ENCODE results near the gene BBS1. TPM values are rescaled to one million over a fixed set of nuclear protein-coding genes. Genes with fewer than 3 reads are reported as not detected.

The BBS1 gene
- polyA plus RNA-seq, 1 experiment: 17.7 TPM

DNA sequence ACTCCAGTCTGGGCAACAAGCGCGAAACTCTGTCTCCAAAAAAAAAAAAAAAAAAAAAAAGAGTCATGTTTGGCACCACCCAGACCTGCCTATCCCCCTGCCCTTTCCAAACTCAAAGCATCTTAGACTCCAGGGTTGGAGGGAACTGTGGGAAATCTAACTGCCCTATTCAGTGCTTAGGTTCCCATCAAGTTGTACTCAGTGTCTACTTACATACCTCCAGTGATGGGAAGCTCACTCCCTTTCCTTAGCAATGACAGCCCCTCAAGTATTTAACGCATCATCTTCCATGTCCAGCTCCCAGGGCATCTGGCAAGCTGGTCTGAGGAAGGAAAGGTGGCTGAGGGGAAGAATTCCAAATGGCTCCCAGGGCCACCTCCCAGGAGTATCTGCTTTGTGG, 39.3 kb downstream of the BBS1 start:
- CTCF ChIA-PET: no interaction called here
- TF ChIP-seq, protein P1, sequence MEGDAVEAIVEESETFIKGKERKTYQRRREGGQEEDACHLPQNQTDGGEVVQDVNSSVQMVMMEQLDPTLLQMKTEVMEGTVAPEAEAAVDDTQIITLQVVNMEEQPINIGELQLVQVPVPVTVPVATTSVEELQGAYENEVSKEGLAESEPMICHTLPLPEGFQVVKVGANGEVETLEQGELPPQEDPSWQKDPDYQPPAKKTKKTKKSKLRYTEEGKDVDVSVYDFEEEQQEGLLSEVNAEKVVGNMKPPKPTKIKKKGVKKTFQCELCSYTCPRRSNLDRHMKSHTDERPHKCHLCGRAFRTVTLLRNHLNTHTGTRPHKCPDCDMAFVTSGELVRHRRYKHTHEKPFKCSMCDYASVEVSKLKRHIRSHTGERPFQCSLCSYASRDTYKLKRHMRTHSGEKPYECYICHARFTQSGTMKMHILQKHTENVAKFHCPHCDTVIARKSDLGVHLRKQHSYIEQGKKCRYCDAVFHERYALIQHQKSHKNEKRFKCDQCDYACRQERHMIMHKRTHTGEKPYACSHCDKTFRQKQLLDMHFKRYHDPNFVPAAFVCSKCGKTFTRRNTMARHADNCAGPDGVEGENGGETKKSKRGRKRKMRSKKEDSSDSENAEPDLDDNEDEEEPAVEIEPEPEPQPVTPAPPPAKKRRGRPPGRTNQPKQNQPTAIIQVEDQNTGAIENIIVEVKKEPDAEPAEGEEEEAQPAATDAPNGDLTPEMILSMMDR (IDR thresholded peaks at IDR 0.05; ENCODE audit: low read depth, low read length): no peak
- POLR2A ChIA-PET: no interaction called here
- H3K27me3 ChIP-seq (ENCODE audit: control insufficient read depth, insufficient read depth, low read length): peaks cover 21% of the 10 kb centered on the region
- no peak for DNase-seq (ENCODE audit: low read depth, low spot score)
- no peak overlapping the region for H3K27ac ChIP-seq (ENCODE audit: low read depth, low read length)
- H3K4me3 ChIP-seq (ENCODE audit: low read depth, low read length): no peak overlapping the region
- H3K9me3 ChIP-seq (ENCODE audit: control insufficient read depth, insufficient read depth, low read length): no peaks in the 10 kb centered on the region; the same call in 1 of the 2 replicates

DNA sequence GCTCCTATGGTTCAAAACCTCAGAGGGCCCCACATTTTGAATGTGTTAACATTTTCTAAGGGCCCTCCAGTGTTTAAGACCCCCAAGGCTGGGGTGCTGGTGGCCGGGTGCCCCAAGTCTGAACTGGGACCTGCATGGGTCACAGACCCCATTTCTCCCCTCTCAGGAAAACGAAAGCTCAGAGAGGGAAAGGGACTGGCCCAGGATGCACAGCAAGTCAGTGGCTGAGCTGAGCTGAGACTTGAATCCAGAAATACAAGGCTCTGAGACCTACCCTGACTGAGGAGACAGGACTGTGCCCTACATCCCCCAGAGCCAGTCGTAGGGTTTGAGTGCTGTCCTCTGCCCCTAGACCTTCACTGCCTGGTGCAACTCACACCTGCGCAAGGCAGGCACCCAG, 40.5 kb downstream of the BBS1 start:
- H3K9me3 ChIP-seq (ENCODE audit: control insufficient read depth, insufficient read depth, low read length): no peaks in the 10 kb centered on the region
- POLR2A ChIA-PET: no interaction called here
- CTCF ChIA-PET: no interaction called here
- no peak overlapping the region for H3K4me3 ChIP-seq (ENCODE audit: low read depth, low read length)
- H3K27me3 ChIP-seq (ENCODE audit: control insufficient read depth, insufficient read depth, low read length): peaks cover 30% of the 10 kb centered on the region
- TF ChIP-seq, protein P1 (IDR thresholded peaks at IDR 0.05; ENCODE audit: low read depth, low read length): no peak
- H3K27ac ChIP-seq (ENCODE audit: low read depth, low read length): no peak overlapping the region
- no peak for DNase-seq (ENCODE audit: low read depth, low spot score)

- H3K27me3 ChIP-seq (ENCODE audit: control insufficient read depth, insufficient read depth, low read length): peaks cover 39% of the 10 kb centered on the region
- H3K27ac ChIP-seq (ENCODE audit: low read depth, low read length): no peak overlapping the region
- DNase-seq (ENCODE audit: low read depth, low spot score): no peak
- peaks cover 3% of the 10 kb centered on the region; the same call in 1 of the 2 replicates for H3K9me3 ChIP-seq (ENCODE audit: control insufficient read depth, insufficient read depth, low read length)
- ChIA-PET POLR2A (no interaction called here), CTCF (no interaction called here)
- TF ChIP-seq, protein P1 (IDR thresholded peaks at IDR 0.05; ENCODE audit: low read depth, low read length): no peak
- H3K4me3 ChIP-seq (ENCODE audit: low read depth, low read length): no peak overlapping the region
These were observed 44.2 kb downstream of the BBS1 start for GRCh38 chr11:66554602-66555001.

DNA sequence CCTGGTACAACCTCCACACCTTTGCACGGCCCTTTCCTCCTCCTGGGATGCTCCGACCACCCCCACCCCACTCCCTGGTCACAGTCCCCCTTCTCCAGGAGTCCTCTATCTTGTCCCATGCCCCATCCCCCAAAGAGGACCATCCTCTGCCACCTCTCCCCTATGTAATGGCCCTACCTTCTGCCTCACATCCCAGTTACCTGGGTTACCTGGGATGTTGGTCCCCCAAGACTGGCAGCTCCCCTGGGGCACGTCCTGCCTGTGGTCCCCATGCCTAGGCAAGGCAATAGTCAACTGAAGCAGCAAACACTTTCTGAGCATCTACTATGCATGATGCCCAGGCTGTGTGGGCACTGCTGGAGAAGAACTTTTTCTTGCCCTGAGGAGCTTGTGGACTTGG, 45.0 kb downstream of the BBS1 start:
- TF ChIP-seq, protein P1 (IDR thresholded peaks at IDR 0.05; ENCODE audit: low read depth, low read length): no peak
- no peak for DNase-seq (ENCODE audit: low read depth, low spot score)
- H3K4me3 ChIP-seq (ENCODE audit: low read depth, low read length): no peak overlapping the region
- peaks cover 3% of the 10 kb centered on the region; the same call in 1 of the 2 replicates for H3K9me3 ChIP-seq (ENCODE audit: control insufficient read depth, insufficient read depth, low read length)
- no peak overlapping the region for H3K27ac ChIP-seq (ENCODE audit: low read depth, low read length)
- ChIA-PET POLR2A (no interaction called here), CTCF (no interaction called here)
- H3K27me3 ChIP-seq (ENCODE audit: control insufficient read depth, insufficient read depth, low read length): peaks cover 39% of the 10 kb centered on the region

DNA sequence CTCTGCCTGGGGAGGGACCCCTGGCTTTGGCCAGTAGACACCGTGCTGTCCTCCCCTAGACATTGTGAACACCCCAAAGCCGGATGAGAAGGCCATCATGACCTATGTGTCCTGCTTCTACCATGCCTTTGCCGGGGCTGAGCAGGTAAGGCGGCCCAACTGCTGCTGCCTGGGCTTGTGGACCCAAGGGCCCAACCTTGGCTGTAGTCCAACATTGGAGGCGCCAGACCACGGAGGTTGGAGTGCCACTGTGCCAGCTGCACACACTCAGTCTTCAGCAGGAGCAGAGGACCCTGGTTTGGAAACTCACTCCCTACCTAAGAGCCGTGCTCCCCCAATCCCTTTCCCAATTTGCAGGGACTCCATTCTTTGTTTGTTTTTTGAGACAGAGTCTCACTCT, 45.7 kb downstream of the BBS1 start:
- TF ChIP-seq, protein P1 (IDR thresholded peaks at IDR 0.05; ENCODE audit: low read depth, low read length): no peak
- CTCF ChIA-PET: no interaction called here
- POLR2A ChIA-PET: no interaction called here
- H3K27me3 ChIP-seq (ENCODE audit: control insufficient read depth, insufficient read depth, low read length): peaks cover 39% of the 10 kb centered on the region
- H3K27ac ChIP-seq (ENCODE audit: low read depth, low read length): no peak overlapping the region
- H3K9me3 ChIP-seq (ENCODE audit: control insufficient read depth, insufficient read depth, low read length): peaks cover 3% of the 10 kb centered on the region; the same call in 1 of the 2 replicates
- no peak overlapping the region for H3K4me3 ChIP-seq (ENCODE audit: low read depth, low read length)
- DNase-seq (ENCODE audit: low read depth, low spot score): no peak

Measured in AG04450 (cell line).